Measurements from ENCODE around the gene AGO3. TPM values are rescaled to one million over a fixed set of nuclear protein-coding genes. Genes with fewer than 3 reads are reported as not detected.
A peak's percentile ranks its signal among the peaks of the same experiment; 100 is the strongest.

The AGO3 gene
- total RNA-seq, 2 experiments from 2014 or later: 25.1 to 28.2 TPM

GRCh38 chr1:35929730-35930592 is 944 bp upstream of the AGO3 start:
- H3K36me3 Mint-ChIP-seq (ENCODE audit: low read depth): peaks cover 1% of the 10 kb centered on the region
- intact Hi-C loops (cut with micrococcal nuclease): loop anchor here (2.0 to 5.0 kb wide), 3 partner anchors 219 to 457 kb away; partner anchors contain the start of genes STK40, THRAP3 and TRAPPC3
- H3K27me3 Mint-ChIP-seq (ENCODE audit: low read depth): no peaks in the 10 kb centered on the region
- CTCF ChIA-PET: interaction anchor here (0.7 kb wide), 1 partner anchor 72 kb away, joined by 4 read pairs; no protein-coding TSS in a partner anchor
- no peaks in the 10 kb centered on the region for H3K9me3 Mint-ChIP-seq
- peak overlapping the region; percentile 90 for H3K27ac Mint-ChIP-seq
- H3K4me1 Mint-ChIP-seq (ENCODE audit: low read depth): peaks cover 34% of the 10 kb centered on the region
- peak; percentile 53 for DNase-seq
- peak overlapping the region; percentile 86 for H3K4me3 Mint-ChIP-seq

GRCh38 chr1:35931446-35932157 is 697 bp downstream of the AGO3 start:
- Mint-ChIP-seq H3K4me1 (ENCODE audit: low read depth) (peaks cover 37% of the 10 kb centered on the region), H3K27me3 (ENCODE audit: low read depth) (no peaks in the 10 kb centered on the region), H3K4me3 (peak overlapping the region; percentile 94), H3K27ac (peak overlapping the region; percentile 87), H3K9me3 (no peaks in the 10 kb centered on the region), H3K36me3 (ENCODE audit: low read depth) (peaks cover 1% of the 10 kb centered on the region)
- DNase-seq: peak; percentile 27
- CTCF ChIA-PET: interaction anchor here (0.6 to 0.7 kb wide), 4 partner anchors 9 to 398 kb away, joined by 3 to 4 read pairs (median 4); no protein-coding TSS in a partner anchor
- intact Hi-C loops (cut with micrococcal nuclease): loop anchor here (1.0 to 5.0 kb wide), 7 partner anchors 48 to 738 kb away; partner anchors contain the start of genes ADPRS, AGO1, CLSPN and SFPQ

- H3K36me3 Mint-ChIP-seq (ENCODE audit: low read depth): peaks cover 1% of the 10 kb centered on the region
- no peak for DNase-seq
- intact Hi-C loops (cut with micrococcal nuclease): loop anchor here (5.0 kb wide), 1 partner anchor 455 kb away; the partner anchor contains the start of gene STK40
- no peak overlapping the region for H3K27ac Mint-ChIP-seq
- peaks cover 38% of the 10 kb centered on the region for H3K4me1 Mint-ChIP-seq (ENCODE audit: low read depth)
- H3K9me3 Mint-ChIP-seq: no peaks in the 10 kb centered on the region
- H3K27me3 Mint-ChIP-seq (ENCODE audit: low read depth): no peaks in the 10 kb centered on the region
- peak overlapping the region; percentile 94 for H3K4me3 Mint-ChIP-seq
- CTCF ChIA-PET: interaction anchor here (0.6 to 0.7 kb wide), 3 partner anchors 10 to 399 kb away, joined by 3 to 4 read pairs (median 4); no protein-coding TSS in a partner anchor
Measured at GRCh38 chr1:35932158-35932636, 1.3 kb downstream of the AGO3 start.

- intact Hi-C loops (cut with micrococcal nuclease): loop anchor here (5.0 kb wide), 1 partner anchor 454 kb away; the partner anchor contains the start of gene STK40
- peaks cover 1% of the 10 kb centered on the region for H3K36me3 Mint-ChIP-seq (ENCODE audit: low read depth)
- no peaks in the 10 kb centered on the region for H3K9me3 Mint-ChIP-seq
- H3K27me3 Mint-ChIP-seq (ENCODE audit: low read depth): no peaks in the 10 kb centered on the region
- H3K27ac Mint-ChIP-seq: no peak overlapping the region
- no peak overlapping the region for H3K4me3 Mint-ChIP-seq
- CTCF ChIA-PET: interaction anchor here (0.6 to 1.3 kb wide), 3 partner anchors 10 to 544 kb away, joined by 3 read pairs; no protein-coding TSS in a partner anchor
- peaks cover 38% of the 10 kb centered on the region for H3K4me1 Mint-ChIP-seq (ENCODE audit: low read depth)
- no peak for DNase-seq
Measured at GRCh38 chr1:35932941-35933340, 2.0 kb downstream of the AGO3 start.

- H3K27ac Mint-ChIP-seq: no peak overlapping the region
- no peaks in the 10 kb centered on the region for H3K9me3 Mint-ChIP-seq
- peaks cover 35% of the 10 kb centered on the region for H3K4me1 Mint-ChIP-seq (ENCODE audit: low read depth)
- no peak overlapping the region for H3K4me3 Mint-ChIP-seq
- H3K27me3 Mint-ChIP-seq (ENCODE audit: low read depth): no peaks in the 10 kb centered on the region
- CTCF ChIA-PET: no interaction called here
- DNase-seq: no peak
- intact Hi-C loops (cut with micrococcal nuclease): no loop called here
- H3K36me3 Mint-ChIP-seq (ENCODE audit: low read depth): no peaks in the 10 kb centered on the region
Measured at GRCh38 chr1:35935442-35936388, 4.8 kb downstream of the AGO3 start.

- Mint-ChIP-seq H3K4me3 (no peak overlapping the region), H3K27ac (no peak overlapping the region), H3K4me1 (ENCODE audit: low read depth) (peaks cover 41% of the 10 kb centered on the region), H3K9me3 (no peaks in the 10 kb centered on the region), H3K27me3 (ENCODE audit: low read depth) (no peaks in the 10 kb centered on the region), H3K36me3 (ENCODE audit: low read depth) (no peaks in the 10 kb centered on the region)
- intact Hi-C loops (cut with micrococcal nuclease): no loop called here
- DNase-seq: no peak
- CTCF ChIA-PET: no interaction called here
Measured at GRCh38 chr1:35936838-35937237, 5.9 kb downstream of the AGO3 start.

GRCh38 chr1:35939484-35939883 is 8.6 kb downstream of the AGO3 start:
- intact Hi-C loops (cut with micrococcal nuclease): no loop called here
- CTCF ChIA-PET: no interaction called here
- no peak overlapping the region for H3K27ac Mint-ChIP-seq
- peaks cover 39% of the 10 kb centered on the region for H3K4me1 Mint-ChIP-seq (ENCODE audit: low read depth)
- H3K36me3 Mint-ChIP-seq (ENCODE audit: low read depth): peaks cover 2% of the 10 kb centered on the region
- DNase-seq: no peak
- H3K4me3 Mint-ChIP-seq: no peak overlapping the region
- H3K27me3 Mint-ChIP-seq (ENCODE audit: low read depth): no peaks in the 10 kb centered on the region
- H3K9me3 Mint-ChIP-seq: no peaks in the 10 kb centered on the region

GRCh38 chr1:35945327-35945726 is 14.4 kb downstream of the AGO3 start:
- intact Hi-C loops (cut with micrococcal nuclease): no loop called here
- CTCF ChIA-PET: no interaction called here
- no peak for DNase-seq
- Mint-ChIP-seq H3K9me3 (no peaks in the 10 kb centered on the region), H3K4me1 (ENCODE audit: low read depth) (peaks cover 50% of the 10 kb centered on the region), H3K36me3 (ENCODE audit: low read depth) (peaks cover 3% of the 10 kb centered on the region), H3K27ac (no peak overlapping the region), H3K4me3 (no peak overlapping the region), H3K27me3 (ENCODE audit: low read depth) (no peaks in the 10 kb centered on the region)

- intact Hi-C loops (cut with micrococcal nuclease): no loop called here
- peaks cover 33% of the 10 kb centered on the region for H3K4me1 Mint-ChIP-seq (ENCODE audit: low read depth)
- no peak overlapping the region for H3K4me3 Mint-ChIP-seq
Measured at GRCh38 chr1:35947547-35947946, 16.6 kb downstream of the AGO3 start.

GRCh38 chr1:35958558-35958957 is 27.7 kb downstream of the AGO3 start:
- Mint-ChIP-seq H3K27ac (no peak overlapping the region), H3K4me3 (no peak overlapping the region), H3K9me3 (no peaks in the 10 kb centered on the region), H3K36me3 (ENCODE audit: low read depth) (peaks cover 6% of the 10 kb centered on the region), H3K4me1 (ENCODE audit: low read depth) (peaks cover 3% of the 10 kb centered on the region), H3K27me3 (ENCODE audit: low read depth) (no peaks in the 10 kb centered on the region)
- CTCF ChIA-PET: no interaction called here
- intact Hi-C loops (cut with micrococcal nuclease): no loop called here
- DNase-seq: no peak

More at GRCh38 chr1:35947547-35947946, 16.6 kb downstream of the AGO3 start:
- Mint-ChIP-seq H3K36me3 (ENCODE audit: low read depth) (peaks cover 6% of the 10 kb centered on the region), H3K27me3 (ENCODE audit: low read depth) (no peaks in the 10 kb centered on the region), H3K9me3 (no peaks in the 10 kb centered on the region), H3K27ac (no peak overlapping the region)
- CTCF ChIA-PET: no interaction called here
- no peak for DNase-seq

- no peak overlapping the region for H3K27ac Mint-ChIP-seq
- no peak for DNase-seq
- peaks cover 3% of the 10 kb centered on the region for H3K4me1 Mint-ChIP-seq (ENCODE audit: low read depth)
Measured at GRCh38 chr1:35959304-35959703, 28.4 kb downstream of the AGO3 start.

More at GRCh38 chr1:35959304-35959703, 28.4 kb downstream of the AGO3 start:
- Mint-ChIP-seq H3K9me3 (peaks cover 2% of the 10 kb centered on the region), H3K27me3 (ENCODE audit: low read depth) (no peaks in the 10 kb centered on the region), H3K36me3 (ENCODE audit: low read depth) (peaks cover 8% of the 10 kb centered on the region), H3K4me3 (no peak overlapping the region)
- CTCF ChIA-PET: no interaction called here
- intact Hi-C loops (cut with micrococcal nuclease): no loop called here

Data from activated naive CD4-positive, alpha-beta T cell treated with anti-CD3 and anti-CD28 coated beads for 36 hours (primary cell).